Neural cell (in vitro differentiated cells): ENCODE results near the gene STRN3.

Experiments used
- CTCF ChIP-seq: fragments of 450-650 bp; IDR thresholded peaks from 2 replicates; pipeline ENCODE4 v1.5.1; 2014; ENCODE audit warnings: antibody characterized with exemption, mild to moderate bottlenecking, moderate library complexity; ENCODE audit not compliant: poor library complexity, severe bottlenecking
- EP300 ChIP-seq: fragments of 450-650 bp; conservative IDR thresholded peaks from 2 replicates; pipeline ENCODE4 v1.6.1; 2014; ENCODE audit warnings: antibody characterized with exemption, mild to moderate bottlenecking, moderate library complexity; ENCODE audit not compliant: poor library complexity, severe bottlenecking
- RAD21 ChIP-seq: fragments of 450-650 bp; conservative IDR thresholded peaks from 2 replicates; pipeline ENCODE4 v1.6.1; 2014; ENCODE audit warnings: antibody characterized with exemption, mild to moderate bottlenecking, moderate library complexity
- REST ChIP-seq: IDR thresholded peaks from 2 replicates; pipeline ENCODE4 v1.6.1; 2012; ENCODE audit warnings: borderline replicate concordance
- SMC3 ChIP-seq: fragments of 450-650 bp; conservative IDR thresholded peaks from 2 replicates; pipeline ENCODE4 v1.6.1; 2014; ENCODE audit warnings: antibody characterized with exemption, mild to moderate bottlenecking, moderate library complexity; ENCODE audit not compliant: poor library complexity

- TF ChIP-seq CTCF (no peak), REST (no peak), RAD21 (no peak), EP300 (no peak), SMC3 (no peak)
Observed at GRCh38 chr14:30869551-30870155, 156.5 kb downstream of the STRN3 start.
